Measurements from ENCODE around the gene LCN9. TPM values are rescaled to one million over a fixed set of nuclear protein-coding genes. Genes with fewer than 3 reads are reported as not detected.

The LCN9 gene
- total and polyA plus RNA-seq, 2 of the 4 experiments (the other 2 are of a cell fraction), result not detected

DNA sequence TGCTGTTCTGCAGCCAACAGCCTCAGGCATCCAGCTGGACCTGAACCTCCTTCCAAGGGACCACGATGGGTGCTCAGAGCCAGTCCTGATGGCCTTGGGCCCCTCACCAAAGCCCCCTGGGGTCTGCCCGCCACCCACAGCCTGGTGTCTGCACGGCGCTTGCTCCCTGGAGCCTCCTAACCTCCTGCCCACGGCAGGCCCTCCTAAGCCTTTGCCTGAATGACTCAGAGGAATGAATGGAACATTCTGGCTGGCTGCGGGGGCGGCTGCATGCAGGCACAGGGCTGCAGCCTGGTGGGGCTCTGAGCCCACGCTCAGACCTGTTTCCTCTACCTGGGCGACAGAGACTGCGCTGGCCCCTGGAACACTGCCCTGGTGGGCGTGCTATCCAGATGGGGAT, 29.3 kb downstream of the LCN9 start:
- dilution Hi-C loops (cut with HindIII; ENCODE audit: low sequenced_read_pairs, unreplicated experiment) (no loop called here), intact Hi-C loops (cut with micrococcal nuclease) (no loop called here), in situ Hi-C loops (cut with MboI; ENCODE audit: low sequenced_read_pairs) (no loop called here)
- H3K9ac ChIP-seq (ENCODE audit: low read depth, low read length), result no peak overlapping the region
- BruUV-seq (replicated peaks), result no TSS peak
- no peaks in the 10 kb centered on the region for H4K20me1 ChIP-seq (ENCODE audit: insufficient read depth, low read length)
- ChIA-PET CTCF (no interaction called here), POLR2A (ENCODE audit: unreplicated experiment) (no interaction called here)
- no peak overlapping the region for H2AK5ac ChIP-seq (ENCODE audit: low read depth, low read length)
- no peak overlapping the region for H3K56ac ChIP-seq (ENCODE audit: extremely low read depth, insufficient read depth, low read length)
- no peaks in the 10 kb centered on the region for H3K36me3 ChIP-seq (ENCODE audit: control insufficient read depth, insufficient read depth, low read length)
- no peak overlapping the region for H2AK9ac ChIP-seq (replicated peaks; ENCODE audit: low read depth, low read length, poor library complexity)
- peaks cover 4% of the 10 kb centered on the region; the same call in 1 of the 2 replicates for H3K9me1 ChIP-seq (ENCODE audit: insufficient read depth, low read length)
- no peak overlapping the region for H4K91ac ChIP-seq (ENCODE audit: insufficient read depth, low read depth, low read length)
- H3K9me3 ChIP-seq (ENCODE audit: control insufficient read depth, insufficient read depth, low read length), result no peaks in the 10 kb centered on the region
- H3K18ac ChIP-seq (ENCODE audit: low read depth, low read length), result no peak overlapping the region
- no peak overlapping the region for H2BK15ac ChIP-seq (ENCODE audit: low read depth, low read length)
- no peak overlapping the region for H3K27ac ChIP-seq (ENCODE audit: insufficient read depth, low read length)
- H3K4me1 ChIP-seq (ENCODE audit: control insufficient read depth, insufficient read depth, low read length), result no peaks in the 10 kb centered on the region
- H2AFZ ChIP-seq (replicated peaks; ENCODE audit: low read length, poor library complexity), result no peak overlapping the region
- no peaks in the 10 kb centered on the region for H3K79me1 ChIP-seq (ENCODE audit: low read depth in 1 of 2, low read length in 2 of 2)
- H4K5ac ChIP-seq (ENCODE audit: low read depth, low read length), result no peak overlapping the region
- H3K27me3 ChIP-seq (ENCODE audit: control insufficient read depth, insufficient read depth, low read length), result peaks cover 2% of the 10 kb centered on the region; the same call in 1 of the 2 replicates
- no peak overlapping the region for H2BK120ac ChIP-seq (ENCODE audit: low read depth, low read length)
- no peak overlapping the region for H3K23ac ChIP-seq (ENCODE audit: low read depth, low read length)
- H3K4ac ChIP-seq (ENCODE audit: low read depth, low read length), result no peak overlapping the region
- WGBS, 2 experiments (ENCODE audit: extremely low coverage in 2 of 2, insufficient read length in 1 of 2), result 41% methylated on average over 2 of the region's 11 CpGs; no CpG with 5 or more reads in 1 of the 2 experiments
- H3K4me2 ChIP-seq (ENCODE audit: low read depth, low read length), result no peak overlapping the region
- H3K14ac ChIP-seq (replicated peaks; ENCODE audit: low read depth, low read length), result no peak overlapping the region
- H4K8ac ChIP-seq (ENCODE audit: low read depth in 2 of 2, low read length in 2 of 2), result no peak overlapping the region
- H2BK20ac ChIP-seq (ENCODE audit: low read depth, low read length), result no peak overlapping the region
- H3K4me3 ChIP-seq (ENCODE audit: insufficient read depth, low read depth, low read length), result no peak overlapping the region
- no peak for TF ChIP-seq RAD21 (IDR thresholded peaks at IDR 0.05; ENCODE audit: low read length)
- no peak for TF ChIP-seq FOS (IDR thresholded peaks at IDR 0.05; ENCODE audit: low read depth, low read length)
- no peak for TF ChIP-seq CEBPB (IDR thresholded peaks at IDR 0.05; ENCODE audit: low read depth, low read length)
- TF ChIP-seq, protein P1, sequence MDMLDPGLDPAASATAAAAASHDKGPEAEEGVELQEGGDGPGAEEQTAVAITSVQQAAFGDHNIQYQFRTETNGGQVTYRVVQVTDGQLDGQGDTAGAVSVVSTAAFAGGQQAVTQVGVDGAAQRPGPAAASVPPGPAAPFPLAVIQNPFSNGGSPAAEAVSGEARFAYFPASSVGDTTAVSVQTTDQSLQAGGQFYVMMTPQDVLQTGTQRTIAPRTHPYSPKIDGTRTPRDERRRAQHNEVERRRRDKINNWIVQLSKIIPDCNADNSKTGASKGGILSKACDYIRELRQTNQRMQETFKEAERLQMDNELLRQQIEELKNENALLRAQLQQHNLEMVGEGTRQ (IDR thresholded peaks at IDR 0.05; ENCODE audit: low read depth, low read length), result no peak
- no peak for TF ChIP-seq MXI1 (IDR thresholded peaks at IDR 0.05; ENCODE audit: borderline replicate concordance, low read depth, low read length)
- TF ChIP-seq NFE2L2 (IDR thresholded peaks at IDR 0.05; ENCODE audit: low read depth, low read length), result no peak
- TF ChIP-seq BHLHE40 (IDR thresholded peaks at IDR 0.05; ENCODE audit: low read depth, low read length), result no peak
- no peak for TF ChIP-seq SMC3 (IDR thresholded peaks at IDR 0.05; ENCODE audit: low read depth, low read length)
- TF ChIP-seq MAZ (IDR thresholded peaks at IDR 0.05; ENCODE audit: borderline replicate concordance, low read depth, low read length), result no peak
- TF ChIP-seq, protein P2, sequence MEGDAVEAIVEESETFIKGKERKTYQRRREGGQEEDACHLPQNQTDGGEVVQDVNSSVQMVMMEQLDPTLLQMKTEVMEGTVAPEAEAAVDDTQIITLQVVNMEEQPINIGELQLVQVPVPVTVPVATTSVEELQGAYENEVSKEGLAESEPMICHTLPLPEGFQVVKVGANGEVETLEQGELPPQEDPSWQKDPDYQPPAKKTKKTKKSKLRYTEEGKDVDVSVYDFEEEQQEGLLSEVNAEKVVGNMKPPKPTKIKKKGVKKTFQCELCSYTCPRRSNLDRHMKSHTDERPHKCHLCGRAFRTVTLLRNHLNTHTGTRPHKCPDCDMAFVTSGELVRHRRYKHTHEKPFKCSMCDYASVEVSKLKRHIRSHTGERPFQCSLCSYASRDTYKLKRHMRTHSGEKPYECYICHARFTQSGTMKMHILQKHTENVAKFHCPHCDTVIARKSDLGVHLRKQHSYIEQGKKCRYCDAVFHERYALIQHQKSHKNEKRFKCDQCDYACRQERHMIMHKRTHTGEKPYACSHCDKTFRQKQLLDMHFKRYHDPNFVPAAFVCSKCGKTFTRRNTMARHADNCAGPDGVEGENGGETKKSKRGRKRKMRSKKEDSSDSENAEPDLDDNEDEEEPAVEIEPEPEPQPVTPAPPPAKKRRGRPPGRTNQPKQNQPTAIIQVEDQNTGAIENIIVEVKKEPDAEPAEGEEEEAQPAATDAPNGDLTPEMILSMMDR (conservative IDR thresholded peaks at IDR 0.05; ENCODE audit: low read depth, low read length), result no peak
- no peak for TF ChIP-seq RFX5 (IDR thresholded peaks at IDR 0.05; ENCODE audit: low read depth, low read length)
- TF ChIP-seq, protein P3, sequence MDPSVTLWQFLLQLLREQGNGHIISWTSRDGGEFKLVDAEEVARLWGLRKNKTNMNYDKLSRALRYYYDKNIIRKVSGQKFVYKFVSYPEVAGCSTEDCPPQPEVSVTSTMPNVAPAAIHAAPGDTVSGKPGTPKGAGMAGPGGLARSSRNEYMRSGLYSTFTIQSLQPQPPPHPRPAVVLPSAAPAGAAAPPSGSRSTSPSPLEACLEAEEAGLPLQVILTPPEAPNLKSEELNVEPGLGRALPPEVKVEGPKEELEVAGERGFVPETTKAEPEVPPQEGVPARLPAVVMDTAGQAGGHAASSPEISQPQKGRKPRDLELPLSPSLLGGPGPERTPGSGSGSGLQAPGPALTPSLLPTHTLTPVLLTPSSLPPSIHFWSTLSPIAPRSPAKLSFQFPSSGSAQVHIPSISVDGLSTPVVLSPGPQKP (IDR thresholded peaks at IDR 0.05; ENCODE audit: borderline replicate concordance, low read depth, low read length), result no peak
- peak; percentile 38; the same call in 1 of the 2 replicates for ATAC-seq (ENCODE audit: low read depth)
- H2BK5ac ChIP-seq (ENCODE audit: low read depth, low read length, poor library complexity, severe bottlenecking), result no peak overlapping the region
- peak; percentile 8 for DNase-seq
